HepG2 (cell line): Measurements from ENCODE around the gene SMAD7. TPM values are rescaled to one million over a fixed set of nuclear protein-coding genes. Genes with fewer than 3 reads are reported as not detected.
A peak's percentile ranks its signal among the peaks of the same experiment; 100 is the strongest.

ENCODE experiments used
- ATAC-seq: fragments of 200-7000 bp; cut with Tn5 transposase; 3 replicates; pipeline ENCODE4 v1.9.1; 2020; ENCODE audit warnings: mild to moderate bottlenecking, moderate library complexity
- BruUV-seq: library from RNA; stranded (reverse); fragments of 400-500 nt; replicated peaks from 2 replicates; lab custom pipeline; 2021; lab: Mats Ljungman, UMichigan
- CTCF ChIA-PET: fragments of 300-600 bp; formaldehyde crosslinking; extraction: SDS; loops from one replicate; lab custom pipeline; 2021; ENCODE audit warnings: low total read pairs, inconsistent platforms, low intra/inter-chr PET ratio; lab: Yijun Ruan, JAX
- POLR2A ChIA-PET: fragments of 350-600 bp; sonication (Branson Sonifier 250); formaldehyde crosslinking; loops from one replicate; lab custom pipeline; 2020; ENCODE audit warnings: antibody characterized with exemption, inconsistent platforms; lab: Yijun Ruan, JAX
- DNase-seq: peaks from one replicate; pipeline ENCODE4 v3.0.0-alpha.2; 2015; ENCODE audit warnings: low spot score
- FAIRE-seq: peaks from 3 replicates; lab custom pipeline; 2011; peaks lifted over from hg19 to GRCh38; lab: Jason Lieb, UNC
- H2AFZ ChIP-seq: one replicate; pipeline ENCODE4 v1.6.1; 2011; ENCODE audit warnings: low read length, inconsistent platforms
- H3K27ac ChIP-seq: fragments of 300-600 bp; 3 replicates; pipeline ENCODE4 v1.8.0; 2011; ENCODE audit warnings: mixed run types, mild to moderate bottlenecking, mixed read lengths, low read length, inconsistent platforms; ENCODE audit not compliant: insufficient read depth; ENCODE audit errors: extremely low read length
- H3K27me3 ChIP-seq, 2 experiments: fragments of 200-600 bp in 1 of 2; 2 replicates in 1 of 2; 3 replicates in 1 of 2; pipeline versions ENCODE4 v1.6.0 to v1.8.0; 2011; ENCODE audit warnings: low read length in 2 of 2, mild to moderate bottlenecking in 2 of 2, moderate library complexity in 2 of 2, inconsistent platforms in 1 of 2; ENCODE audit not compliant: insufficient read depth in 2 of 2, control insufficient read depth in 1 of 2
- H3K36me3 ChIP-seq, 2 experiments: fragments of 200-600 bp in 1 of 2; replicated peaks in 1 of 2; 2 replicates in 1 of 2; 3 replicates in 1 of 2; pipeline versions ENCODE4 v1.5.1 to v1.8.0; 2011; ENCODE audit warnings: low read length in 2 of 2, inconsistent platforms in 1 of 2; ENCODE audit not compliant: insufficient read depth in 2 of 2, control insufficient read depth in 1 of 2
- H3K4me1 ChIP-seq: 2 replicates; pipeline ENCODE4 v1.5.1; 2012; ENCODE audit warnings: low read length, inconsistent platforms; ENCODE audit not compliant: insufficient read depth
- H3K4me2 ChIP-seq: 2 replicates; pipeline ENCODE4 v1.6.0; 2011; ENCODE audit warnings: low read depth, low read length, inconsistent platforms
- H3K4me3 ChIP-seq, 3 experiments: fragments of 200-600 bp in 1 of 3; sonication (generic), shearing (Covaris generic) in 1 of 3; replicated peaks in 1 of 3; 2 replicates each; pipeline ENCODE4 v1.5.1; 2011 to 2016; ENCODE audit warnings: low read length in 3 of 3, inconsistent platforms in 2 of 3, low read depth in 2 of 3, mild to moderate bottlenecking in 2 of 3, control low read depth in 1 of 3, mixed read lengths in 1 of 3; ENCODE audit not compliant: insufficient read depth in 1 of 3
- H3K79me2 ChIP-seq: one replicate; pipeline ENCODE4 v1.6.1; 2011; ENCODE audit warnings: low read length, inconsistent platforms; ENCODE audit not compliant: insufficient read depth
- H3K9ac ChIP-seq: 2 replicates; pipeline ENCODE4 v1.6.0; 2011; ENCODE audit warnings: mild to moderate bottlenecking, low read depth, low read length, inconsistent platforms; ENCODE audit not compliant: insufficient read depth
- H3K9me3 ChIP-seq: 2 replicates; pipeline ENCODE4 v1.5.1; 2012; ENCODE audit warnings: mild to moderate bottlenecking, low read length
- H4K20me1 ChIP-seq: 2 replicates; pipeline ENCODE4 v1.6.0; 2011; ENCODE audit warnings: inconsistent platforms, mild to moderate bottlenecking, low read length, moderate library complexity; ENCODE audit not compliant: insufficient read depth
- HNRNPL ChIP-seq: fragments of 200-400 bp; formaldehyde crosslinking; IDR thresholded peaks from 2 replicates; pipeline ENCODE4 v1.6.1; 2017; ENCODE audit warnings: mild to moderate bottlenecking, low read depth, low read length
- NR2F6 ChIP-seq, 2 experiments: IDR thresholded peaks; 2 replicates each; pipeline ENCODE4 v1.6.1; 2016; ENCODE audit warnings: antibody characterized with exemption in 1 of 2, mild to moderate bottlenecking in 1 of 2
- PTBP1 ChIP-seq: fragments of 200-400 bp; formaldehyde crosslinking; IDR thresholded peaks from 2 replicates; pipeline ENCODE4 v1.6.1; 2018; ENCODE audit warnings: low read length, low read depth; ENCODE audit not compliant: poor library complexity, severe bottlenecking
- RCOR2 ChIP-seq: IDR thresholded peaks from 2 replicates; pipeline ENCODE4 v1.6.1; 2016; ENCODE audit warnings: missing biosample characterization, missing genetic modification reagents
- SAP130 ChIP-seq: IDR thresholded peaks from 2 replicates; pipeline ENCODE4 v1.6.1; 2016; ENCODE audit warnings: low read depth
- TARDBP ChIP-seq: sonication (generic); formaldehyde crosslinking; IDR thresholded peaks from 2 replicates; pipeline ENCODE4 v1.8.0; 2022; ENCODE audit warnings: mild to moderate bottlenecking, missing genetic modification reagents
- ZSCAN25 ChIP-seq: sonication (generic); formaldehyde crosslinking; IDR thresholded peaks from 2 replicates; pipeline ENCODE4 v1.8.0; 2022; ENCODE audit warnings: mild to moderate bottlenecking, missing genetic modification reagents
- WGBS: methylation state at CpG from one replicate; pipeline ENCODE4 v1.1.6; 2017; ENCODE audit warnings: low lambda C conversion rate; 5-methylcytosine and 5-hydroxymethylcytosine counted together
- in situ Hi-C: cut with HindIII; loops from 2 replicates; pipeline ENCODE4 v1.10.0; 2017; ENCODE audit warnings: low pct_unique_long_range_greater_than_20kb; ENCODE audit not compliant: extremely low pct_ligation_motif_present
- intact Hi-C: fragments of 100-400 bp; cut with micrococcal nuclease; formaldehyde crosslinking; loops from one replicate; pipeline ENCODE4 v1.10.0; 2022; ENCODE audit not compliant: unreplicated experiment
- polyA plus RNA-seq, 8 experiments: library from polyadenylated mRNA; depleted of rRNA in 3 of 8; stranded (reverse) in 7 of 8; unstranded in 1 of 8; fragments of >200 nt; fragmentation: Illumina TruSeq in 4 of 8; extraction: Trizol in 4 of 8; gene quantifications; 2 replicates each; pipeline versions ENCODE4 v1.2.1 to v1.2.3, GENCODE V29; 2011 to 2016; ENCODE audit warnings: low read depth in 4 of 8, missing spikeins in 1 of 8, mixed read lengths in 1 of 8; ENCODE audit not compliant: insufficient read depth in 1 of 8
- total RNA-seq, 5 experiments: library from RNA; depleted of rRNA; stranded (reverse); fragments of >200 nt; fragmentation: Illumina TruSeq; extraction: Trizol; gene quantifications; 2 replicates each; pipeline ENCODE4 v1.2.3, GENCODE V29; 2016; ENCODE audit warnings: low read depth in 1 of 5
- TF ChIP-seq, protein P1 (sequence below): sonication (generic); formaldehyde crosslinking; IDR thresholded peaks from 2 replicates; pipeline ENCODE4 v1.5.1; 2020; ENCODE audit warnings: missing genetic modification reagents, mild to moderate bottlenecking, borderline replicate concordance
- TF ChIP-seq, protein P2 (sequence below): sonication (generic); formaldehyde crosslinking; IDR thresholded peaks from 2 replicates; pipeline ENCODE4 v1.4.0; 2020; ENCODE audit warnings: missing genetic modification reagents; ENCODE audit errors: not compliant biosample characterization
- TF ChIP-seq, protein P3 (sequence below): sonication (generic); formaldehyde crosslinking; IDR thresholded peaks from 2 replicates; pipeline ENCODE4 v1.9.0; 2021; ENCODE audit warnings: missing genetic modification reagents, mild to moderate bottlenecking, borderline replicate concordance
- TF ChIP-seq, protein P4 (sequence below): sonication (generic); formaldehyde crosslinking; IDR thresholded peaks from 2 replicates; pipeline ENCODE4 v1.4.0; 2020; ENCODE audit warnings: missing genetic modification reagents
- TF ChIP-seq, protein P5 (sequence below): sonication (generic); formaldehyde crosslinking; IDR thresholded peaks from 2 replicates; pipeline ENCODE4 v1.8.0; 2022; ENCODE audit warnings: missing genetic modification reagents, mild to moderate bottlenecking, moderate library complexity, borderline replicate concordance
- TF ChIP-seq, protein P6 (sequence below): sonication (generic); formaldehyde crosslinking; IDR thresholded peaks from 2 replicates; pipeline ENCODE4 v1.4.0; 2020; ENCODE audit warnings: missing genetic modification reagents

Gene SMAD7
- total and polyA plus RNA-seq, 2 of the 13 experiments (the other 11 are each of a cell fraction or from before 2014, with no cell fraction given): 17.4 to 24.7 TPM

DNA sequence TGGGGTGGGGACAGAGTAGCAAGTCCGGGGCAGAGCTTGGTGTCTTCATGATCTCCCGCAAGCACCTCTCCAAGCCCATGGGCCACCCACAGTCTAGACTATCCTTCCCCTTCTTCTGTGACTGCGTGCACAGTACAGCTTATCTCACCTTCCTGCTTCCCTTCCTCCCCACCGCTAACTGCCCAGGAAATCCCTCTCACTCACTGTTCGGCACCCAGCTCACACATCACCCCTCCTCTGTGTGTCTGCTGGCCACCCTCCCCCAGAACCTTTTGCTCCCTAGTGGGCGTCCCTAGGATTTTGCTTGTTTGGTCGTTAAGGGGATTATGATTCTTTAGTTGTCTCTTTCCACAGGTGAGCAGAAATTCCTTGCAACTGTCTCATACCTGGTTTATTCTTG lies 31.5 kb upstream of the SMAD7 start:
- FAIRE-seq: peak; percentile 42
- H3K27ac ChIP-seq: no peak overlapping the region
- peak overlapping the region; percentile 72 for H3K4me2 ChIP-seq
- intact Hi-C loops: loop anchor here (5.0 kb wide), 2 partner anchors 40 kb away; no protein-coding TSS in a partner anchor
- no peaks in the 10 kb centered on the region for H3K79me2 ChIP-seq
- CTCF ChIA-PET: interaction anchor here (0.6 kb wide), 1 partner anchor 205 kb away, joined by 3 read pairs; no protein-coding TSS in a partner anchor
- no peak overlapping the region for H3K9ac ChIP-seq
- no peak overlapping the region for H2AFZ ChIP-seq
- in situ Hi-C loops: no loop called here
- peak; percentile 48 for DNase-seq
- no peaks in the 10 kb centered on the region for H3K36me3 ChIP-seq
- peak; percentile 20 for ATAC-seq
- H3K4me3 ChIP-seq: peak overlapping the region in 1 of 3 experiments; percentile 30; a peak in 3 of 6 replicates
- WGBS: 17% methylated on average over 7 of the region's 7 CpGs
- no TSS peak for BruUV-seq
- no peaks in the 10 kb centered on the region; a peak in 1 of 5 replicates for H3K27me3 ChIP-seq
- H3K4me1 ChIP-seq: peaks cover 58% of the 10 kb centered on the region
- POLR2A ChIA-PET: interaction anchor here (0.8 kb wide), 1 partner anchor 30 kb away, joined by 3 read pairs; no protein-coding TSS in a partner anchor
- H3K9me3 ChIP-seq: no peaks in the 10 kb centered on the region
- H4K20me1 ChIP-seq: no peaks in the 10 kb centered on the region
- TF ChIP-seq, protein P1, sequence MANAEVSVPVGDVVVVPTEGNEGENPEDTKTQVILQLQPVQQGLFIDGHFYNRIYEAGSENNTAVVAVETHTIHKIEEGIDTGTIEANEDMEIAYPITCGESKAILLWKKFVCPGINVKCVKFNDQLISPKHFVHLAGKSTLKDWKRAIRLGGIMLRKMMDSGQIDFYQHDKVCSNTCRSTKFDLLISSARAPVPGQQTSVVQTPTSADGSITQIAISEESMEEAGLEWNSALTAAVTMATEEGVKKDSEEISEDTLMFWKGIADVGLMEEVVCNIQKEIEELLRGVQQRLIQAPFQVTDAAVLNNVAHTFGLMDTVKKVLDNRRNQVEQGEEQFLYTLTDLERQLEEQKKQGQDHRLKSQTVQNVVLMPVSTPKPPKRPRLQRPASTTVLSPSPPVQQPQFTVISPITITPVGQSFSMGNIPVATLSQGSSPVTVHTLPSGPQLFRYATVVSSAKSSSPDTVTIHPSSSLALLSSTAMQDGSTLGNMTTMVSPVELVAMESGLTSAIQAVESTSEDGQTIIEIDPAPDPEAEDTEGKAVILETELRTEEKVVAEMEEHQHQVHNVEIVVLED (CRISPR knock-in tag): no peak
- TF ChIP-seq TARDBP (CRISPR knock-in tag) (no peak), RCOR2 (CRISPR knock-in tag) (no peak), ZSCAN25 (CRISPR knock-in tag) (no peak), HNRNPL (no peak), PTBP1 (no peak), SAP130 (CRISPR knock-in tag) (peak; percentile 18; the same call in 1 of the 2 replicates), NR2F6 (IDR thresholded peaks at IDR 0.05) (no peak), NR2F6 (CRISPR knock-in tag; IDR thresholded peaks at IDR 0.05) (0 out of 2 replicates have a peak, but pooled peaks have one; percentile 10)
- TF ChIP-seq, protein P2, sequence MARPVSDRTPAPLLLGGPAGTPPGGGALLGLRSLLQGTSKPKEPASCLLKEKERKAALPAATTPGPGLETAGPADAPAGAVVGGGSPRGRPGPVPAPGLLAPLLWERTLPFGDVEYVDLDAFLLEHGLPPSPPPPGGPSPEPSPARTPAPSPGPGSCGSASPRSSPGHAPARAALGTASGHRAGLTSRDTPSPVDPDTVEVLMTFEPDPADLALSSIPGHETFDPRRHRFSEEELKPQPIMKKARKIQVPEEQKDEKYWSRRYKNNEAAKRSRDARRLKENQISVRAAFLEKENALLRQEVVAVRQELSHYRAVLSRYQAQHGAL (CRISPR knock-in tag): no peak
- TF ChIP-seq, protein P3, sequence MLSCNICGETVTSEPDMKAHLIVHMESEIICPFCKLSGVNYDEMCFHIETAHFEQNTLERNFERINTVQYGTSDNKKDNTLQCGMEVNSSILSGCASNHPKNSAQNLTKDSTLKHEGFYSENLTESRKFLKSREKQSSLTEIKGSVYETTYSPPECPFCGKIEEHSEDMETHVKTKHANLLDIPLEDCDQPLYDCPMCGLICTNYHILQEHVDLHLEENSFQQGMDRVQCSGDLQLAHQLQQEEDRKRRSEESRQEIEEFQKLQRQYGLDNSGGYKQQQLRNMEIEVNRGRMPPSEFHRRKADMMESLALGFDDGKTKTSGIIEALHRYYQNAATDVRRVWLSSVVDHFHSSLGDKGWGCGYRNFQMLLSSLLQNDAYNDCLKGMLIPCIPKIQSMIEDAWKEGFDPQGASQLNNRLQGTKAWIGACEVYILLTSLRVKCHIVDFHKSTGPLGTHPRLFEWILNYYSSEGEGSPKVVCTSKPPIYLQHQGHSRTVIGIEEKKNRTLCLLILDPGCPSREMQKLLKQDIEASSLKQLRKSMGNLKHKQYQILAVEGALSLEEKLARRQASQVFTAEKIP (CRISPR knock-in tag): no peak
- TF ChIP-seq, protein P4, sequence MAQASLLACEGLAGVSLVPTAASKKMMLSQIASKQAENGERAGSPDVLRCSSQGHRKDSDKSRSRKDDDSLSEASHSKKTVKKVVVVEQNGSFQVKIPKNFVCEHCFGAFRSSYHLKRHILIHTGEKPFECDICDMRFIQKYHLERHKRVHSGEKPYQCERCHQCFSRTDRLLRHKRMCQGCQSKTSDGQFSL (CRISPR knock-in tag): no peak
- TF ChIP-seq, protein P5, sequence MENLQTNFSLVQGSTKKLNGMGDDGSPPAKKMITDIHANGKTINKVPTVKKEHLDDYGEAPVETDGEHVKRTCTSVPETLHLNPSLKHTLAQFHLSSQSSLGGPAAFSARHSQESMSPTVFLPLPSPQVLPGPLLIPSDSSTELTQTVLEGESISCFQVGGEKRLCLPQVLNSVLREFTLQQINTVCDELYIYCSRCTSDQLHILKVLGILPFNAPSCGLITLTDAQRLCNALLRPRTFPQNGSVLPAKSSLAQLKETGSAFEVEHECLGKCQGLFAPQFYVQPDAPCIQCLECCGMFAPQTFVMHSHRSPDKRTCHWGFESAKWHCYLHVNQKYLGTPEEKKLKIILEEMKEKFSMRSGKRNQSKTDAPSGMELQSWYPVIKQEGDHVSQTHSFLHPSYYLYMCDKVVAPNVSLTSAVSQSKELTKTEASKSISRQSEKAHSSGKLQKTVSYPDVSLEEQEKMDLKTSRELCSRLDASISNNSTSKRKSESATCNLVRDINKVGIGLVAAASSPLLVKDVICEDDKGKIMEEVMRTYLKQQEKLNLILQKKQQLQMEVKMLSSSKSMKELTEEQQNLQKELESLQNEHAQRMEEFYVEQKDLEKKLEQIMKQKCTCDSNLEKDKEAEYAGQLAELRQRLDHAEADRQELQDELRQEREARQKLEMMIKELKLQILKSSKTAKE (CRISPR knock-in tag): peak; percentile 38; the same call in 1 of the 2 replicates
- TF ChIP-seq, protein P6, sequence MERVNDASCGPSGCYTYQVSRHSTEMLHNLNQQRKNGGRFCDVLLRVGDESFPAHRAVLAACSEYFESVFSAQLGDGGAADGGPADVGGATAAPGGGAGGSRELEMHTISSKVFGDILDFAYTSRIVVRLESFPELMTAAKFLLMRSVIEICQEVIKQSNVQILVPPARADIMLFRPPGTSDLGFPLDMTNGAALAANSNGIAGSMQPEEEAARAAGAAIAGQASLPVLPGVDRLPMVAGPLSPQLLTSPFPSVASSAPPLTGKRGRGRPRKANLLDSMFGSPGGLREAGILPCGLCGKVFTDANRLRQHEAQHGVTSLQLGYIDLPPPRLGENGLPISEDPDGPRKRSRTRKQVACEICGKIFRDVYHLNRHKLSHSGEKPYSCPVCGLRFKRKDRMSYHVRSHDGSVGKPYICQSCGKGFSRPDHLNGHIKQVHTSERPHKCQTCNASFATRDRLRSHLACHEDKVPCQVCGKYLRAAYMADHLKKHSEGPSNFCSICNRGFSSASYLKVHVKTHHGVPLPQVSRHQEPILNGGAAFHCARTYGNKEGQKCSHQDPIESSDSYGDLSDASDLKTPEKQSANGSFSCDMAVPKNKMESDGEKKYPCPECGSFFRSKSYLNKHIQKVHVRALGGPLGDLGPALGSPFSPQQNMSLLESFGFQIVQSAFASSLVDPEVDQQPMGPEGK (CRISPR knock-in tag): peak; percentile 40; the same call in 1 of the 2 replicates
